NCI-H1048 (cell line): Measurements from ENCODE around the gene HP1BP3.

ENCODE experiments used
- DNase-seq: peaks from one replicate; lab custom pipeline; 2025; lab: John Stamatoyannopoulos, UW

Gene HP1BP3

DNA sequence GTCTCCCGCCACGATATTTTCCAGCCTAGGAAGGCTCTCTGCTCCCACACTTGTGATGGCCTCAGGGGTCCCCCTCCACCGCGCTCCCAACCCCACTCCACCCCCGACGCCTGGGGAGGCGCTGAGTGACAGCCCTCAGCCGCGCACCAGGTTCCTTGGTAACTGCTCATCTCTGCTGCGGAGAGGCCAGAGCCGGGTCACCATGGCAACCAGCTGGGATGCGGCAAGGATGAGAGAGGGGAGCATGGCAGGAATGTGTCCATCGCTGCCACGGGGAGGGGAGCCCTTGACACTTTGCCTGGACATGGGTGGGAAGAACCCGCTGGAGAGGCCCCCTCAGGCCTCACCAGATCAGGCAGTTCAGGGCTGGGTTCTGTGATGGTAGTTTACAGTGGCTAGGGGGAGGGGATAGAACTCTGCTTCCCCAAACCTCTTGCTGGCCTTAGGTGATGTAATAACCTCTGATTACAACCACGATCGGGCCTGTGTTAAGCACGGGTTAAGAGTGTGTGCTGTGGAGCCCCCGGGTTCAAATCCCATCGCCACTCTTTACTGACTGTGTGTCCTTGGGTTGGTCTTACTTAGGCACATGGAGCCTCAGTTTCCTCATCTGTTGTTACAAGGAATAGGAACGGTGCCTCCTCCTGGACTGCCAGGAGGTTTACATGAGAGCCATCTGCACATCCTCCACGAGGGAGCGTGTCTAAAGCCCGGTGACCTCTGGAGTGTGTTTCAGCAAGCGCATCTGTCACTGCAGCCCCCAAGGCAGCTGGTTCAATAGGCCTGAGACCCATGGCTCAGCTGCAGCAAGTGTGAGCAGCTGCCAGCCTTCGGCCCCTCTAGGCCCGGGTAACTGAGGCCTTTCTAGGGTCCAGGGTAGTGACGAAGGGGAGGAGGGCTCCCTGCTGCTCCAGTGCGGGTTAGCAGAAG, 75.6 kb downstream of the HP1BP3 start:
- no peak for DNase-seq

- DNase-seq: no peak
These were observed 76.4 kb downstream of the HP1BP3 start for GRCh38 chr1:20710469-20711284.

- no peak for DNase-seq
These were observed 77.2 kb downstream of the HP1BP3 start for GRCh38 chr1:20709868-20710267.

DNA sequence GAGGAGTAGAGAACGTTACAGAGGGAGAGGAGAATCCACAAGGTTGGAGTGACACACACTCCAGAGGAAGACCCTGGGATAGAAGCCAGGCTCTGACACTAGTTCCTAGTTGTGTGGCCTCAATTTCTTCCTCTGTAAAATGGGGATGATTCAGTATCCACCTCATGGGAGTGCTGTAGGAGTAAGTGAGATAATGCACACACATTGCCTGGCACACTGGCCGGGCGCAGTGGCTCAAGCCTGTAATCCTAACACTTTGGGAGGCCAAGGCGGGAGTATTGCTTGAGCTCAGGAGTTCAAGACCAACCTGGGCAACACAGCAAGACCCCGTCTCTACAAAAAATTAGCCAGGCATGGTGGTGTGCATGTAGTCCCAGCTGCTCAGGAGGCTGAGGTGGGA, 78.2 kb downstream of the HP1BP3 start:
- DNase-seq: no peak

- no peak for DNase-seq
These were observed 79.0 kb downstream of the HP1BP3 start for GRCh38 chr1:20708057-20708456.

DNA sequence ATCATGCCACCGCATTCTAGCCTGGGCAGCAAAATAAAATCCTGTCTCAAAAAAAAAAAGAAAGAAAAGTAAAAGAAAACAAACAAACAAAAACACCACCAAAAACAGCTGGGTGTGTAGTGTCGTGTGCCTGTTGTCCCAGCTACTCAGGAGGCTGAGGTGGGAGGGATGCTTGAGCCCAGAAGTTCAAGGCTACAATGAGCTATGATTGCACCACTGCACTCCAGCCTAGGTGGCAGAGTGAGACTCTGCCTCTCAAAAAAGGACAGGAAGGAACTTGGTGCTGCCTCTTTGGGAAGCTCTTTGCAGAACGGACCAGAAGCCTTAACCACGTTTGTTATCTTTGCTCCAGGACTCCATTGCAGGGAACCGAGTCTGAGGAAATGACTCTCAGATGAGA, 80.3 kb downstream of the HP1BP3 start:
- DNase-seq: no peak

DNA sequence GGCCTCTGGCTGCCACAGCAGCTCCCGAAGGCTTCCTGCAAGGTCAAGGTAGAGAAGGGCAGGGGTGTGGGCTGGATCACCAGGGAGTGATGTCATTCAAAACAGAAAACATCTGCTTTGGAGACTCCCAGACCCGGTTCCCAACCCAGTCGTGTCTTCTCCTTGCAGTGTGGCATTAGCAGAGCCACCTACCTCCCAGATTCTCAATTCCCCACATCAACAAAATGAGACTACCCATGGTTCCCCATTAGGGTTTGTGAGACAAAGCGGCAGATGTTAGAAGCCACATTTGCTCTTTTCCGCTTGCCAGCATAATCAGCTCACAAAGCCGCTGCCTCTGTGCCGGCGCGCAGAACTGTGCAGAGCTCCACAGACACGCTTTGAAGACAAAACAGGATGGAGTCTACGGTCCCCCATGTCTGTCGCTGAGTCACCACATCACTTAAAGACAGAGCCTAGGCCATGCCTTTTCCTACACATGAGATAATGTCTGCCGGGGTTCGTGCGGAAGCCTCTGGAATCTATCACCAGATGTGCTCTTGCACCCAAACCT, 81.8 kb downstream of the HP1BP3 start:
- no peak for DNase-seq

GRCh38 chr1:20704390-20705202, 82.5 kb downstream of the HP1BP3 start:
- DNase-seq: no peak

- no peak for DNase-seq
These were observed 83.9 kb downstream of the HP1BP3 start for GRCh38 chr1:20703124-20703756.

DNA sequence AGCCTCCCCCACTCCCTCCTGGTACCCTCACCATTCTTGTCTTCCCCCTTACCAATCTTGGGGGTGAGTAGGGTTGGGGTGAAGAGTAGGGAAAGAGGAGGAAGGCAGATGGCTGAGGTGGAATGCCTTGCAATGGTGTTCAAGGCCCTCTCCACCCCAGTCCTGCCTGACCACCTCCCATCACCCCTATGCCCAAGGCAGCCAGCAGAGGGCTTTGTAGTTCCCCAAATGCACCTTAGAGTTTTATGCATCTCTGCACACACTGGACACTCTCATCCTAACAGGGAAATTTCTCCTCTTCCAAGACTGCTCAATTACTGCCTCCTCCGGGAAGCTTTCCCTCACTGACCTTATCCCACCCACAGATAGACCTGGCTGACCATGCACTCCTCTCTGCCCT, 84.7 kb downstream of the HP1BP3 start:
- DNase-seq: no peak

- no peak for DNase-seq
These were observed 85.3 kb downstream of the HP1BP3 start for GRCh38 chr1:20701847-20702246.

GRCh38 chr1:20701446-20701845, 85.7 kb downstream of the HP1BP3 start:
- DNase-seq: no peak

DNA sequence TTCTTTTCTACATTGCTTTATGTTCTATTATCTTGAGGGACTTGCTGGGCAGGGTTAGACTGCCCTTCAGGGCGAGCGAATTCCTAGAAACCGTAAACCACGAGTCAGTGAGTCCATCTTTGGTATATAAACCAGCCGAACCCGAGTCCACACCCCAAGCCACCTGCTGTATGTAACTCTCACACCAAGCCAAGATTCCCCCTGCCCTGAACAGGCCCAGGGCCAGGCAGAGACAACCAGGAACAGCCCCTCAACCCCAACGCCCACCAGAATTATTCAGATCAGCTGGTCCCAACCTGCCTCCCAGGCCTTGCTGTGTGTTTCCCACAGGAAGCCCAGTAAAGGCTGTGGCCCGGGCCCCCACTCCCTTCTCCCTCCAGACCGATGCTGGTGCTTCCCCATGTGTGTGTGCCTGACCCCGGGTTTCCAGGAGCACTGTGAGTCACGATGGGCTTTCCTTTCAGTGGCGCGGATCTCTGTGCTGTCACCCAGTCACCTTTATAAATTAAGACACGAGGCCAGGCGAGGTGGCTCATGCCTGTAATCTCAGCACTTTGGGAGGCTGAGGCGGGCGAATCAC, 86.4 kb downstream of the HP1BP3 start:
- DNase-seq: no peak

GRCh38 chr1:20699558-20699957, 87.5 kb downstream of the HP1BP3 start:
- DNase-seq: no peak

GRCh38 chr1:20698195-20698910, 88.8 kb downstream of the HP1BP3 start:
- no peak for DNase-seq

DNA sequence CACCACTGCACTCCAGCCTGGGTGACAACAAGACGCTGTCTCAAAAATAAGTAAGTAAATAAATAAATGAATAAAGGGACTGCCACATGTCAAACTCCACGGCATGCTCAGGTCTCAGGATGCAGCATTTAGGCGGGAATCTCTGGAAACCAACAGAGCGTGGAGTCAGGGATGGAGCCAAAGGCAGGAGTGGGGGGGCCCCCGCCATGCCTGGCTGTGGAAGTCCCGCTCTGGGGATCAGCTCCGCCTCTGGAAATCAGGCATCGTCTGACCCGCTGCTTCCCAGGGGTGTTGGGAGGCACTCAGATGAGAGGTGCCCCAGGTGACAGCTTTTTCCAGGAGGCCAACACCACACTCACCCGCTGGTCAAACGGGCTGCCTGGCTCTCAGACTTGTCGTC, 89.5 kb downstream of the HP1BP3 start:
- DNase-seq: no peak

GRCh38 chr1:20696397-20697333, 90.4 kb downstream of the HP1BP3 start:
- DNase-seq: no peak

DNA sequence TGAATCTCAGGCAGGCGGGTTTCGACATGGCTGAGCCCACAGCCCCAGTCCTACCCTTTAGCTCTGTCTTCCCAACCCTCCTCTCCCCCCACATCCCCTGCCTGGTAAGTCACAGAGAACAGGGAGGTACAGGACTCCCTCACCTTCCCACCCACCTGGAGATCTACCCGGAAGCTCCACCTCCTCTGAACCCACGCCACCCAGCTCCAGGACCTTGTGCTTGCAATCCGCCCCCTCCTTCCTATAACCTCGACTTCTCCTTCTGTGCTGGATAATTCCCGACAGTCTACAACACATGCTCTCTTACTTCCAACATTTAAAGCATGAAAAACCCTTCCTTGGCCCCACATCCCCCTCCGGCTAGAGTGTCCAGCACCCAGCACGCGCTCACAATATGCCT, 91.6 kb downstream of the HP1BP3 start:
- DNase-seq: no peak

- no peak for DNase-seq
These were observed 93.5 kb downstream of the HP1BP3 start for GRCh38 chr1:20693623-20694022.
